CD14-positive monocyte (primary cell): ENCODE data around the gene BUB3. TPM values are rescaled to one million over a fixed set of nuclear protein-coding genes. Genes with fewer than 3 reads are reported as not detected.
A peak's percentile ranks its signal among the peaks of the same experiment; 100 is the strongest.

Experiments
- DNase-seq, 3 donors: peaks; one replicate each; pipeline ENCODE4 v3.0.0-alpha.2; 2011 to 2022
- H2AFZ ChIP-seq: 2 replicates; pipeline ENCODE4 v1.6.0; 2012; ENCODE audit warnings: mild to moderate bottlenecking, low read depth, low read length, inconsistent platforms; ENCODE audit not compliant: insufficient read depth, poor library complexity, severe bottlenecking
- H3K27ac ChIP-seq, 2 donors: 1 replicate in 1 of 2; 2 replicates in 1 of 2; pipeline ENCODE4 v1.5.1; 2012 to 2013; ENCODE audit warnings: low read length in 2 of 2, control low read depth in 1 of 2, inconsistent platforms in 1 of 2, low read depth in 1 of 2, mild to moderate bottlenecking in 1 of 2
- H3K27me3 ChIP-seq, 2 donors: one replicate each; pipeline versions ENCODE4 v1.6.0 to v1.6.1; 2011 to 2013; ENCODE audit warnings: low read length in 2 of 2; ENCODE audit not compliant: control insufficient read depth in 2 of 2, insufficient read depth in 2 of 2
- H3K36me3 ChIP-seq, 2 donors: replicated peaks in 1 of 2; 1 replicate in 1 of 2; 2 replicates in 1 of 2; pipeline versions ENCODE4 v1.5.1 to v1.6.1; 2012 to 2013; ENCODE audit warnings: low read length in 2 of 2, control low read depth in 1 of 2, inconsistent platforms in 1 of 2, mild to moderate bottlenecking in 1 of 2; ENCODE audit not compliant: insufficient read depth in 2 of 2, control insufficient read depth in 1 of 2
- H3K4me1 ChIP-seq, 2 donors: 1 replicate in 1 of 2; 2 replicates in 1 of 2; pipeline versions ENCODE4 v1.5.1 to v1.6.1; 2012 to 2013; ENCODE audit warnings: low read length in 2 of 2, control low read depth in 1 of 2, inconsistent platforms in 1 of 2, mild to moderate bottlenecking in 1 of 2, moderate library complexity in 1 of 2; ENCODE audit not compliant: insufficient read depth in 2 of 2, control insufficient read depth in 1 of 2
- H3K4me2 ChIP-seq: replicated peaks from 2 replicates; pipeline ENCODE3; 2012; ENCODE audit warnings: low read length, moderate library complexity, mild to moderate bottlenecking; ENCODE audit not compliant: poor library complexity, severe bottlenecking; ENCODE audit errors: extremely low read depth
- H3K4me3 ChIP-seq, 3 experiments: fragments of 200-600 bp in 1 of 3; sonication (generic) in 1 of 3; replicated peaks in 1 of 3; 1 replicate in 2 of 3; 2 replicates in 1 of 3; pipeline ENCODE4 v1.5.1; 2011 to 2013; ENCODE audit warnings: low read length in 3 of 3, mild to moderate bottlenecking in 3 of 3, control low read depth in 2 of 3, low read depth in 2 of 3, inconsistent platforms in 1 of 3, moderate library complexity in 1 of 3
- H3K79me2 ChIP-seq: 2 replicates; pipeline ENCODE4 v1.6.0; 2012; ENCODE audit warnings: mild to moderate bottlenecking, control low read depth, inconsistent platforms, low read length, moderate library complexity; ENCODE audit not compliant: insufficient read depth
- H3K9ac ChIP-seq: 2 replicates; pipeline ENCODE4 v1.6.0; 2017; ENCODE audit warnings: low read length, mild to moderate bottlenecking; ENCODE audit not compliant: insufficient read depth, poor library complexity, severe bottlenecking
- H3K9me3 ChIP-seq, 2 donors: replicated peaks in 1 of 2; 1 replicate in 1 of 2; 2 replicates in 1 of 2; pipeline versions ENCODE4 v1.5.1 to v1.6.1; 2012 to 2013; ENCODE audit warnings: low read length in 2 of 2, control low read depth in 1 of 2; ENCODE audit not compliant: control insufficient read depth in 1 of 2, insufficient read depth in 1 of 2
- H4K20me1 ChIP-seq: 2 replicates; pipeline ENCODE4 v1.6.0; 2012; ENCODE audit warnings: mild to moderate bottlenecking, low read length, control low read depth, moderate library complexity; ENCODE audit not compliant: insufficient read depth
- H3K27ac Mint-ChIP-seq, 7 donors: one replicate each; pipeline ENCODE4 v1.8.0; 2020; ENCODE audit warnings: mild to moderate bottlenecking in 7 of 7, mixed read lengths in 7 of 7, moderate library complexity in 6 of 7, inconsistent platforms in 2 of 7
- H3K27me3 Mint-ChIP-seq, 3 donors: one replicate each; pipeline ENCODE4 v1.8.0; 2021 to 2022; ENCODE audit warnings: low read depth in 3 of 3, mild to moderate bottlenecking in 3 of 3, mixed read lengths in 3 of 3, moderate library complexity in 3 of 3, inconsistent platforms in 1 of 3
- H3K36me3 Mint-ChIP-seq, 2 donors: one replicate each; pipeline ENCODE4 v1.8.0; 2020; ENCODE audit warnings: mixed read lengths in 2 of 2, inconsistent platforms in 1 of 2, mild to moderate bottlenecking in 1 of 2
- H3K4me1 Mint-ChIP-seq: one replicate; pipeline ENCODE4 v1.8.0; 2020; ENCODE audit warnings: mild to moderate bottlenecking, mixed read lengths
- H3K4me3 Mint-ChIP-seq, 2 donors: one replicate each; pipeline ENCODE4 v1.8.0; 2020; ENCODE audit warnings: mild to moderate bottlenecking in 2 of 2, mixed read lengths in 2 of 2, moderate library complexity in 1 of 2
- H3K9me3 Mint-ChIP-seq, 7 donors: one replicate each; pipeline ENCODE4 v1.8.0; 2020 to 2022; ENCODE audit warnings: mixed read lengths in 7 of 7, mild to moderate bottlenecking in 6 of 7, moderate library complexity in 6 of 7, inconsistent platforms in 2 of 7
- WGBS: methylation state at CpG from one replicate; pipeline ENCODE4 v1.1.5; 2013; ENCODE audit warnings: missing lambda C conversion rate; ENCODE audit not compliant: insufficient coverage; 5-methylcytosine and 5-hydroxymethylcytosine counted together
- intact Hi-C, 2 donors: fragments of 100-400 bp; cut with micrococcal nuclease; formaldehyde crosslinking; loops; one replicate each; pipeline versions ENCODE4 v1.15.0 to v1.15.1; 2023
- polyA plus RNA-seq, 3 donors: library from polyadenylated mRNA; depleted of rRNA in 1 of 3; unstranded in 2 of 3; stranded (reverse) in 1 of 3; fragments of 300-500 nt in 2 of 3; fragments of >200 nt in 1 of 3; fragmentation: Illumina TruSeq in 2 of 3; gene quantifications; 1 replicate in 2 of 3; 2 replicates in 1 of 3; pipeline ENCODE4 v1.2.3, GENCODE V29; 2012 to 2021
- TF ChIP-seq, protein P1 (sequence below): fragments of 200-600 bp; IDR thresholded peaks from one replicate; pipeline ENCODE4 v1.8.0; 2022; ENCODE audit warnings: antibody characterized with exemption, mild to moderate bottlenecking

The BUB3 gene
- polyA plus RNA-seq, 3 donors, result 61.2 to 96.4 (median 80.4) TPM

DNA sequence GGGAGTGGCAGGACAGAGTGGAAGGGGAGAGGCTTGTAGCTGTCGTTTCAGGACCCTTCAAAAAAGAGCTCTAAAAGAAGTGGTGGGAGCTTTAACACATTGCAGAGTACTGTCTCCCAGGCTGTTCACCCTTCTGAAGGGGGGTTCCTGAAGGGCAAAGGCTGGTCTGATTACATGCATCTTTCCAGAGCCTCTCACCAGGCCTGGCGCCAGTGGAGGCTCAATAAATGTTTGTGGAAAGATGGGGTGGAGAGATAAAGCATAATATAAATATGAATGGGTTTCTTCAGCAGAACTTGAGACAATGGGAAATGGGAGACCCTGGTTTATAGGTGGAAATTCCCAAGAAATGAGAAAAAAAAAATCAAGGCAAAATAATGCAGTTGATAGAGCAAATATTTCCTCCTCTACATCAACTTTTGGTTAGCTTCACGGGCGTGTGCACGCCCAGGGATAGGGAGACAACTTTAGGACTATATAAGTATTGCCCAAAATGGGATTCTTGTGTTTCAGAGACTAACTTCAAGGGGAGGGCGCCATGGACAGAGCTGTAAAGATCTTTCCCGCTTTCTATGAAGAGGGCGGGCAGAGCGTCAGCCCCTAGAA, 613 bp upstream of the BUB3 start:
- peak overlapping the region; percentile 41 for H3K4me2 ChIP-seq
- H3K4me1 Mint-ChIP-seq, result peaks cover 60% of the 10 kb centered on the region
- peaks cover 40 to 51% of the 10 kb centered on the region in 2 donors for H3K27me3 ChIP-seq
- H3K9me3 ChIP-seq, result peaks cover 3 to 35% of the 10 kb centered on the region in 2 donors
- peak overlapping the region in 1 of 3 experiments; percentile 97 for H3K4me3 ChIP-seq
- peaks cover 20 to 28% of the 10 kb centered on the region in 2 donors for H3K36me3 ChIP-seq
- peaks cover 34 to 45% of the 10 kb centered on the region in 2 donors for H3K4me1 ChIP-seq
- no peak overlapping the region for H3K9ac ChIP-seq
- no peak for DNase-seq
- 25% methylated on average over 4 of the region's 9 CpGs for WGBS
- no peak overlapping the region for H2AFZ ChIP-seq
- H3K27me3 Mint-ChIP-seq, result peaks cover 47 to 50% (median 49%) of the 10 kb centered on the region in 3 donors
- no peak overlapping the region for H3K27ac Mint-ChIP-seq
- peaks cover 27 to 36% of the 10 kb centered on the region in 2 donors for H3K36me3 Mint-ChIP-seq
- peaks cover 43% of the 10 kb centered on the region for H3K79me2 ChIP-seq
- peaks cover 34% of the 10 kb centered on the region for H4K20me1 ChIP-seq
- intact Hi-C loops, result loop anchor here (2.0 to 10.0 kb wide), 8 partner anchors 145 to 2001 kb away; partner anchors contain the start of genes ACADSB (in 2 of the 2), IKZF5 (in 2 of the 2), ABRAXAS2 (in 1 of the 2) and C10orf88 (in 1 of the 2)
- no peak overlapping the region for H3K27ac ChIP-seq
- TF ChIP-seq, protein P1, sequence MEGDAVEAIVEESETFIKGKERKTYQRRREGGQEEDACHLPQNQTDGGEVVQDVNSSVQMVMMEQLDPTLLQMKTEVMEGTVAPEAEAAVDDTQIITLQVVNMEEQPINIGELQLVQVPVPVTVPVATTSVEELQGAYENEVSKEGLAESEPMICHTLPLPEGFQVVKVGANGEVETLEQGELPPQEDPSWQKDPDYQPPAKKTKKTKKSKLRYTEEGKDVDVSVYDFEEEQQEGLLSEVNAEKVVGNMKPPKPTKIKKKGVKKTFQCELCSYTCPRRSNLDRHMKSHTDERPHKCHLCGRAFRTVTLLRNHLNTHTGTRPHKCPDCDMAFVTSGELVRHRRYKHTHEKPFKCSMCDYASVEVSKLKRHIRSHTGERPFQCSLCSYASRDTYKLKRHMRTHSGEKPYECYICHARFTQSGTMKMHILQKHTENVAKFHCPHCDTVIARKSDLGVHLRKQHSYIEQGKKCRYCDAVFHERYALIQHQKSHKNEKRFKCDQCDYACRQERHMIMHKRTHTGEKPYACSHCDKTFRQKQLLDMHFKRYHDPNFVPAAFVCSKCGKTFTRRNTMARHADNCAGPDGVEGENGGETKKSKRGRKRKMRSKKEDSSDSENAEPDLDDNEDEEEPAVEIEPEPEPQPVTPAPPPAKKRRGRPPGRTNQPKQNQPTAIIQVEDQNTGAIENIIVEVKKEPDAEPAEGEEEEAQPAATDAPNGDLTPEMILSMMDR, result no peak
- H3K9me3 Mint-ChIP-seq, result peaks cover 0 to 15% (median 8%) of the 10 kb centered on the region in 7 donors
- peak overlapping the region; percentile 92 to 99 for H3K4me3 Mint-ChIP-seq

DNA sequence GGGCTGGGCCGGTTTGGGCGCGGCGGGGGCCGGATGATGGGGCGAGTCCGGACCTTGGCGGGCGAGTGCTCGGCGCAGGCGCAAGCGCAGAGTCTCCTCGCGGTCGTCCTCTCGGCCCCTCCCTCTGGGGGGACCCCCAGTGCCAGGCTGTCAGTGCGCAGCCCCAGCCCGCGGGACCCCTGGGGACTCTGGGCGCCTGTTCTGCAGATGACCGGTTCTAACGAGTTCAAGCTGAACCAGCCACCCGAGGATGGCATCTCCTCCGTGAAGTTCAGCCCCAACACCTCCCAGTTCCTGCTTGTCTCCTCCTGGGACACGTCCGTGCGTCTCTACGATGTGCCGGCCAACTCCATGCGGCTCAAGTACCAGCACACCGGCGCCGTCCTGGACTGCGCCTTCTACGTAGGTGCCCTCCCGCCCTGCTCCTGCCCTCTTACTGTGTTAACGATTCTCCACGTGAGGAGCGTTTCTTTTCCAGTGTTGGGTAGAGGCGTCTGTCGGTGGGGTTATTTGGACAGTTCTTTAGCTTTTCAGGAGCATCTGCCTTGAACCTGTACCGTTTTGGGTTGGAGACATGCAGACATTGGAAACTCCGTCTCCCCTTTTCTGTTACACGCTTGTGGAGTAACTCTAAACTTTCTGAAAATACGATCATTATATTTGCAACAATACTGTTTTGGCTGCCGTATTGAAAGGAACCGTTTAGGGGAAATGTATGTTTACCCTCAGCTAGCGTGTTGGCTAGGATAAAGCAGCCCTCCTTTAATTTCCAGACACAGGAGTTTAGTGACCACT, 706 bp downstream of the BUB3 start:
- Mint-ChIP-seq H3K27me3 (peaks cover 35 to 37% (median 37%) of the 10 kb centered on the region in 3 donors), H3K4me1 (peaks cover 49% of the 10 kb centered on the region), H3K36me3 (peaks cover 30 to 48% of the 10 kb centered on the region in 2 donors), H3K4me3 (peak overlapping the region; percentile 96 to 99), H3K9me3 (peaks cover 0 to 15% (median 3%) of the 10 kb centered on the region in 7 donors), H3K27ac (peak overlapping the region in 6 of 7 donors; percentile 82 to 95 (median 90))
- under 1% methylated on average over 35 of the region's 49 CpGs for WGBS
- intact Hi-C loops, result loop anchor here (2.0 to 10.0 kb wide), 8 partner anchors 146 to 2000 kb away; partner anchors contain the start of genes ACADSB (in 2 of the 2), IKZF5 (in 2 of the 2), ABRAXAS2 (in 1 of the 2) and C10orf88 (in 1 of the 2)
- Histone ChIP-seq H3K4me1 (peaks cover 26 to 37% of the 10 kb centered on the region in 2 donors), H3K4me2 (peak overlapping the region; percentile 91), H3K36me3 (peaks cover 23 to 41% of the 10 kb centered on the region in 2 donors), H3K9ac (peak overlapping the region; percentile 86), H3K79me2 (peaks cover 56% of the 10 kb centered on the region), H3K27me3 (peaks cover 32 to 37% of the 10 kb centered on the region in 2 donors), H2AFZ (peak overlapping the region; percentile 95), H4K20me1 (peaks cover 40% of the 10 kb centered on the region), H3K9me3 (peaks cover 3 to 22% of the 10 kb centered on the region in 2 donors), H3K27ac (peak overlapping the region in 1 of 2 donors; percentile 86), H3K4me3 (peak overlapping the region; percentile 81 to 97 (median 90))
- peak in 2 of 3 donors; percentile 4 to 24 for DNase-seq
- TF ChIP-seq, protein P1, result no peak
